HepG2 (cell line): ENCODE measurements around the gene CSTPP1. TPM values are rescaled to one million over a fixed set of nuclear protein-coding genes. Genes with fewer than 3 reads are reported as not detected.

Experiments used
- ATAC-seq: fragments of 200-7000 bp; cut with Tn5 transposase; 3 replicates; pipeline ENCODE4 v1.9.1; 2020; ENCODE audit warnings: mild to moderate bottlenecking, moderate library complexity
- BruUV-seq: library from RNA; stranded (reverse); fragments of 400-500 nt; replicated peaks from 2 replicates; lab custom pipeline; 2021; lab: Mats Ljungman, UMichigan
- CTCF ChIA-PET: fragments of 300-600 bp; formaldehyde crosslinking; extraction: SDS; loops from one replicate; lab custom pipeline; 2021; ENCODE audit warnings: low total read pairs, inconsistent platforms, low intra/inter-chr PET ratio; lab: Yijun Ruan, JAX
- POLR2A ChIA-PET: fragments of 350-600 bp; sonication (Branson Sonifier 250); formaldehyde crosslinking; loops from one replicate; lab custom pipeline; 2020; ENCODE audit warnings: antibody characterized with exemption, inconsistent platforms; lab: Yijun Ruan, JAX
- DNase-seq: peaks from one replicate; pipeline ENCODE4 v3.0.0-alpha.2; 2015; ENCODE audit warnings: low spot score
- FAIRE-seq: peaks from 3 replicates; lab custom pipeline; 2011; peaks lifted over from hg19 to GRCh38; lab: Jason Lieb, UNC
- H2AFZ ChIP-seq: one replicate; pipeline ENCODE4 v1.6.1; 2011; ENCODE audit warnings: low read length, inconsistent platforms
- H3K27ac ChIP-seq: fragments of 300-600 bp; 3 replicates; pipeline ENCODE4 v1.8.0; 2011; ENCODE audit warnings: mixed run types, mild to moderate bottlenecking, mixed read lengths, low read length, inconsistent platforms; ENCODE audit not compliant: insufficient read depth; ENCODE audit errors: extremely low read length
- H3K27me3 ChIP-seq, 2 experiments: fragments of 200-600 bp in 1 of 2; 2 replicates in 1 of 2; 3 replicates in 1 of 2; pipeline versions ENCODE4 v1.6.0 to v1.8.0; 2011; ENCODE audit warnings: low read length in 2 of 2, mild to moderate bottlenecking in 2 of 2, moderate library complexity in 2 of 2, inconsistent platforms in 1 of 2; ENCODE audit not compliant: insufficient read depth in 2 of 2, control insufficient read depth in 1 of 2
- H3K36me3 ChIP-seq, 2 experiments: fragments of 200-600 bp in 1 of 2; replicated peaks in 1 of 2; 2 replicates in 1 of 2; 3 replicates in 1 of 2; pipeline versions ENCODE4 v1.5.1 to v1.8.0; 2011; ENCODE audit warnings: low read length in 2 of 2, inconsistent platforms in 1 of 2; ENCODE audit not compliant: insufficient read depth in 2 of 2, control insufficient read depth in 1 of 2
- H3K4me1 ChIP-seq: 2 replicates; pipeline ENCODE4 v1.5.1; 2012; ENCODE audit warnings: low read length, inconsistent platforms; ENCODE audit not compliant: insufficient read depth
- H3K4me2 ChIP-seq: 2 replicates; pipeline ENCODE4 v1.6.0; 2011; ENCODE audit warnings: low read depth, low read length, inconsistent platforms
- H3K4me3 ChIP-seq, 3 experiments: fragments of 200-600 bp in 1 of 3; sonication (generic), shearing (Covaris generic) in 1 of 3; replicated peaks in 1 of 3; 2 replicates each; pipeline ENCODE4 v1.5.1; 2011 to 2016; ENCODE audit warnings: low read length in 3 of 3, inconsistent platforms in 2 of 3, low read depth in 2 of 3, mild to moderate bottlenecking in 2 of 3, control low read depth in 1 of 3, mixed read lengths in 1 of 3; ENCODE audit not compliant: insufficient read depth in 1 of 3
- H3K79me2 ChIP-seq: one replicate; pipeline ENCODE4 v1.6.1; 2011; ENCODE audit warnings: low read length, inconsistent platforms; ENCODE audit not compliant: insufficient read depth
- H3K9ac ChIP-seq: 2 replicates; pipeline ENCODE4 v1.6.0; 2011; ENCODE audit warnings: mild to moderate bottlenecking, low read depth, low read length, inconsistent platforms; ENCODE audit not compliant: insufficient read depth
- H3K9me3 ChIP-seq: 2 replicates; pipeline ENCODE4 v1.5.1; 2012; ENCODE audit warnings: mild to moderate bottlenecking, low read length
- H4K20me1 ChIP-seq: 2 replicates; pipeline ENCODE4 v1.6.0; 2011; ENCODE audit warnings: inconsistent platforms, mild to moderate bottlenecking, low read length, moderate library complexity; ENCODE audit not compliant: insufficient read depth
- BORCS8-MEF2B ChIP-seq: sonication (generic); formaldehyde crosslinking; IDR thresholded peaks from 2 replicates; pipeline ENCODE4 v1.8.0; 2022; ENCODE audit warnings: mild to moderate bottlenecking, missing genetic modification reagents
- ETV5 ChIP-seq: IDR thresholded peaks from 2 replicates; pipeline ENCODE4 v1.6.1; 2018; ENCODE audit warnings: missing biosample characterization, missing genetic modification reagents, inconsistent platforms, borderline replicate concordance
- HOXD1 ChIP-seq: sonication (generic); formaldehyde crosslinking; IDR thresholded peaks from 2 replicates; pipeline ENCODE4 v1.5.0; 2020; ENCODE audit warnings: missing genetic modification reagents
- KAT7 ChIP-seq: IDR thresholded peaks from 2 replicates; pipeline ENCODE4 v1.6.1; 2018; ENCODE audit warnings: borderline replicate concordance, missing compliant biosample characterization
- KLF11 ChIP-seq: IDR thresholded peaks from 2 replicates; pipeline ENCODE4 v1.6.1; 2016; ENCODE audit warnings: missing compliant biosample characterization
- NFRKB ChIP-seq: fragments of 450-650 bp; IDR thresholded peaks from 2 replicates; pipeline ENCODE4 v1.6.1; 2017
- POLR2G ChIP-seq: fragments of 200-400 bp; formaldehyde crosslinking; IDR thresholded peaks from 2 replicates; pipeline ENCODE4 v1.6.1; 2018; ENCODE audit warnings: mild to moderate bottlenecking, low read depth, low read length, moderate library complexity
- TCF7 ChIP-seq: sonication (generic); IDR thresholded peaks from 2 replicates; pipeline ENCODE4 v1.6.1; 2016; ENCODE audit warnings: antibody characterized with exemption, low read depth
- ZFX ChIP-seq: sonication (generic); formaldehyde crosslinking; IDR thresholded peaks from 2 replicates; pipeline ENCODE4 v1.4.0; 2020; ENCODE audit warnings: mild to moderate bottlenecking, low read depth, missing genetic modification reagents, moderate library complexity
- ZNF18 ChIP-seq: sonication (generic); formaldehyde crosslinking; IDR thresholded peaks from 2 replicates; pipeline ENCODE4 v1.8.0; 2022; ENCODE audit warnings: mild to moderate bottlenecking, missing genetic modification reagents; ENCODE audit not compliant: insufficient replicate concordance
- ZNF83 ChIP-seq: sonication (generic); formaldehyde crosslinking; IDR thresholded peaks from 2 replicates; pipeline ENCODE4 v1.4.0; 2020; ENCODE audit warnings: missing genetic modification reagents, mild to moderate bottlenecking, borderline replicate concordance
- WGBS: methylation state at CpG from one replicate; pipeline ENCODE4 v1.1.6; 2017; ENCODE audit warnings: low lambda C conversion rate; 5-methylcytosine and 5-hydroxymethylcytosine counted together
- in situ Hi-C: cut with HindIII; loops from 2 replicates; pipeline ENCODE4 v1.10.0; 2017; ENCODE audit warnings: low pct_unique_long_range_greater_than_20kb; ENCODE audit not compliant: extremely low pct_ligation_motif_present
- intact Hi-C: fragments of 100-400 bp; cut with micrococcal nuclease; formaldehyde crosslinking; loops from one replicate; pipeline ENCODE4 v1.10.0; 2022; ENCODE audit not compliant: unreplicated experiment
- polyA plus RNA-seq, 8 experiments: library from polyadenylated mRNA; depleted of rRNA in 3 of 8; stranded (reverse) in 7 of 8; unstranded in 1 of 8; fragments of >200 nt; fragmentation: Illumina TruSeq in 4 of 8; extraction: Trizol in 4 of 8; gene quantifications; 2 replicates each; pipeline versions ENCODE4 v1.2.1 to v1.2.3, GENCODE V29; 2011 to 2016; ENCODE audit warnings: low read depth in 4 of 8, missing spikeins in 1 of 8, mixed read lengths in 1 of 8; ENCODE audit not compliant: insufficient read depth in 1 of 8
- total RNA-seq, 5 experiments: library from RNA; depleted of rRNA; stranded (reverse); fragments of >200 nt; fragmentation: Illumina TruSeq; extraction: Trizol; gene quantifications; 2 replicates each; pipeline ENCODE4 v1.2.3, GENCODE V29; 2016; ENCODE audit warnings: low read depth in 1 of 5
- TF ChIP-seq, protein P1 (sequence below): sonication (generic); formaldehyde crosslinking; IDR thresholded peaks from 2 replicates; pipeline ENCODE4 v1.9.0; 2022; ENCODE audit warnings: low read depth, missing genetic modification reagents
- TF ChIP-seq, protein P2 (sequence below): sonication (generic); formaldehyde crosslinking; IDR thresholded peaks from 2 replicates; pipeline ENCODE4 v1.8.0; 2023; ENCODE audit warnings: mild to moderate bottlenecking, missing genetic modification reagents
- TF ChIP-seq, protein P3 (sequence below): sonication (generic); formaldehyde crosslinking; IDR thresholded peaks from 2 replicates; pipeline ENCODE4 v1.4.0; 2020; ENCODE audit warnings: missing genetic modification reagents
- TF ChIP-seq, protein P4 (sequence below): sonication (generic); formaldehyde crosslinking; IDR thresholded peaks from 2 replicates; pipeline ENCODE4 v1.4.0; 2020; ENCODE audit warnings: mild to moderate bottlenecking, missing genetic modification reagents

CSTPP1 gene
- total and polyA plus RNA-seq, 2 of the 13 experiments (the other 11 are each of a cell fraction or from before 2014, with no cell fraction given) = 12.3 to 14.6 TPM

GRCh38 chr11:46979358-46979757 is 42.8 kb downstream of the CSTPP1 start (continued):
- TF ChIP-seq, protein P1, sequence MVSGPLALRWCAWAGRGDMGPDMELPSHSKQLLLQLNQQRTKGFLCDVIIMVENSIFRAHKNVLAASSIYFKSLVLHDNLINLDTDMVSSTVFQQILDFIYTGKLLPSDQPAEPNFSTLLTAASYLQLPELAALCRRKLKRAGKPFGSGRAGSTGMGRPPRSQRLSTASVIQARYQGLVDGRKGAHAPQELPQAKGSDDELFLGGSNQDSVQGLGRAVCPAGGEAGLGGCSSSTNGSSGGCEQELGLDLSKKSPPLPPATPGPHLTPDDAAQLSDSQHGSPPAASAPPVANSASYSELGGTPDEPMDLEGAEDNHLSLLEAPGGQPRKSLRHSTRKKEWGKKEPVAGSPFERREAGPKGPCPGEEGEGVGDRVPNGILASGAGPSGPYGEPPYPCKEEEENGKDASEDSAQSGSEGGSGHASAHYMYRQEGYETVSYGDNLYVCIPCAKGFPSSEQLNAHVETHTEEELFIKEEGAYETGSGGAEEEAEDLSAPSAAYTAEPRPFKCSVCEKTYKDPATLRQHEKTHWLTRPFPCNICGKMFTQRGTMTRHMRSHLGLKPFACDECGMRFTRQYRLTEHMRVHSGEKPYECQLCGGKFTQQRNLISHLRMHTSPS (CRISPR knock-in tag) = no peak
- TF ChIP-seq KLF11 (CRISPR knock-in tag) (no peak), NFRKB (no peak), ZNF18 (CRISPR knock-in tag) (no peak), ETV5 (CRISPR knock-in tag) (no peak), ZNF83 (CRISPR knock-in tag) (no peak)
- TF ChIP-seq, protein P2, sequence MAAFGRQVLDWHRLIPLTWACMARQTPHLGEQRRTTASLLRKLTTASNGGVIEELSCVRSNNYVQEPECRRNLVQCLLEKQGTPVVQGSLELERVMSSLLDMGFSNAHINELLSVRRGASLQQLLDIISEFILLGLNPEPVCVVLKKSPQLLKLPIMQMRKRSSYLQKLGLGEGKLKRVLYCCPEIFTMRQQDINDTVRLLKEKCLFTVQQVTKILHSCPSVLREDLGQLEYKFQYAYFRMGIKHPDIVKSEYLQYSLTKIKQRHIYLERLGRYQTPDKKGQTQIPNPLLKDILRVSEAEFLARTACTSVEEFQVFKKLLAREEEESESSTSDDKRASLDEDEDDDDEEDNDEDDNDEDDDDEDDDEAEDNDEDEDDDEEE = no peak
- TF ChIP-seq, all 625 proteins: peak for 0

- H3K9ac ChIP-seq = no peak overlapping the region
- ChIA-PET CTCF (no interaction called here), POLR2A (no interaction called here)
- H3K4me3 ChIP-seq = no peak overlapping the region
- DNase-seq (no peak), FAIRE-seq (no peak), ATAC-seq (no peak)
- intact Hi-C loops (no loop called here), in situ Hi-C loops (no loop called here)
- peaks cover 56% of the 10 kb centered on the region for H3K4me1 ChIP-seq
- H3K36me3 ChIP-seq = no peaks in the 10 kb centered on the region
- WGBS = 95% methylated on average over 3 of the region's 3 CpGs
- H3K9me3 ChIP-seq = no peaks in the 10 kb centered on the region
- H3K27ac ChIP-seq = no peak overlapping the region
- H2AFZ ChIP-seq = no peak overlapping the region
- BruUV-seq = no TSS peak
- no peaks in the 10 kb centered on the region for H3K79me2 ChIP-seq
- no peaks in the 10 kb centered on the region for H3K27me3 ChIP-seq
- no peaks in the 10 kb centered on the region for H4K20me1 ChIP-seq
- H3K4me2 ChIP-seq = no peak overlapping the region
- TF ChIP-seq HOXD1 (no peak), POLR2G (no peak), ZFX (CRISPR knock-in tag) (no peak), BORCS8-MEF2B (CRISPR knock-in tag) (no peak), TCF7 (no peak), KAT7 (CRISPR knock-in tag) (no peak)
- TF ChIP-seq, protein P3, sequence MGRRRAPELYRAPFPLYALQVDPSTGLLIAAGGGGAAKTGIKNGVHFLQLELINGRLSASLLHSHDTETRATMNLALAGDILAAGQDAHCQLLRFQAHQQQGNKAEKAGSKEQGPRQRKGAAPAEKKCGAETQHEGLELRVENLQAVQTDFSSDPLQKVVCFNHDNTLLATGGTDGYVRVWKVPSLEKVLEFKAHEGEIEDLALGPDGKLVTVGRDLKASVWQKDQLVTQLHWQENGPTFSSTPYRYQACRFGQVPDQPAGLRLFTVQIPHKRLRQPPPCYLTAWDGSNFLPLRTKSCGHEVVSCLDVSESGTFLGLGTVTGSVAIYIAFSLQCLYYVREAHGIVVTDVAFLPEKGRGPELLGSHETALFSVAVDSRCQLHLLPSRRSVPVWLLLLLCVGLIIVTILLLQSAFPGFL (CRISPR knock-in tag) = no peak
- TF ChIP-seq, protein P4, sequence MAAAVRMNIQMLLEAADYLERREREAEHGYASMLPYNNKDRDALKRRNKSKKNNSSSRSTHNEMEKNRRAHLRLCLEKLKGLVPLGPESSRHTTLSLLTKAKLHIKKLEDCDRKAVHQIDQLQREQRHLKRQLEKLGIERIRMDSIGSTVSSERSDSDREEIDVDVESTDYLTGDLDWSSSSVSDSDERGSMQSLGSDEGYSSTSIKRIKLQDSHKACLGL (CRISPR knock-in tag) = no peak
Observed at GRCh38 chr11:46981436-46981835, 44.9 kb downstream of the CSTPP1 start.
